Stomach (tissue), 9 donors: ENCODE data around the gene NRXN2. TPM values are rescaled to one million over a fixed set of nuclear protein-coding genes. Genes with fewer than 3 reads are reported as not detected.

Source experiments
- DNase-seq, 2 donors: peaks; one replicate each; pipeline versions ENCODE4 v3.0.0 to v3.0.0-alpha.2; 2013 to 2019
- H3K27ac ChIP-seq, 5 donors: fragments of 200-600 bp in 4 of 5; sonication (generic) in 4 of 5; one replicate each; pipeline ENCODE4 v1.5.1; 2013 to 2019; ENCODE audit warnings: mild to moderate bottlenecking in 1 of 5, moderate library complexity in 1 of 5
- H3K27me3 ChIP-seq, 3 donors: fragments of 200-600 bp; sonication (generic); one replicate each; pipeline ENCODE4 v1.5.1; 2017 to 2019; ENCODE audit warnings: mixed run types in 1 of 3
- H3K36me3 ChIP-seq, 4 donors: fragments of 200-600 bp; sonication (generic); 1 replicate in 3 of 4; 2 replicates in 1 of 4; pipeline ENCODE4 v1.5.1; 2016 to 2019
- H3K4me1 ChIP-seq, 4 donors: fragments of 200-600 bp; sonication (generic); one replicate each; pipeline ENCODE4 v1.5.1; 2016 to 2019
- H3K4me3 ChIP-seq, 4 donors: fragments of 200-600 bp; sonication (generic) in 3 of 4; one replicate each; pipeline ENCODE4 v1.5.1; 2016 to 2019; ENCODE audit warnings: mild to moderate bottlenecking in 1 of 4
- H3K9me3 ChIP-seq, 4 donors: fragments of 200-600 bp; sonication (generic); one replicate each; pipeline ENCODE4 v1.5.1; 2016 to 2019
- CTCF ChIP-seq, 7 experiments: fragments of 450-650 bp in 4 of 7; fragments of 200-600 bp in 3 of 7; sonication (generic) in 3 of 7; IDR thresholded peaks; one replicate each; pipeline ENCODE4 v1.5.1; 2016 to 2019; ENCODE audit warnings: antibody characterized with exemption in 7 of 7, control low read depth in 2 of 7, mild to moderate bottlenecking in 1 of 7
- EP300 ChIP-seq: sonication (generic); formaldehyde crosslinking; IDR thresholded peaks from one replicate; pipeline ENCODE4 v1.6.1; 2017; ENCODE audit warnings: antibody characterized with exemption
- POLR2A ChIP-seq, 4 donors: fragments of 450-650 bp; IDR thresholded peaks; one replicate each; pipeline ENCODE4 v1.6.1; 2016; ENCODE audit warnings: antibody characterized with exemption in 4 of 4, control low read depth in 2 of 4, mild to moderate bottlenecking in 1 of 4, moderate library complexity in 1 of 4
- POLR2AphosphoS5 ChIP-seq, 3 donors: sonication (generic); formaldehyde crosslinking; IDR thresholded peaks; one replicate each; pipeline ENCODE4 v1.6.1; 2016; ENCODE audit warnings: antibody characterized with exemption in 3 of 3
- WGBS, 5 donors: extraction: QIAGEN DNeasy Blood & Tissue Kit in 3 of 5; methylation state at CpG; one replicate each; pipeline versions ENCODE4 v1.1.5 to v1.1.7; 2013 to 2018; 5-methylcytosine and 5-hydroxymethylcytosine counted together
- intact Hi-C: fragments of 100-400 bp; cut with DNase I; formaldehyde crosslinking; loops from one replicate; pipeline ENCODE4 v1.15.1; 2023; ENCODE audit warnings: low total_unique reads
- polyA plus RNA-seq, 3 donors: library from polyadenylated mRNA; stranded (reverse); fragments of 200-250 nt; gene quantifications; one replicate each; pipeline ENCODE4 v1.2.3, GENCODE V29; 2013
- total RNA-seq, 5 donors: library from RNA; depleted of rRNA; stranded (reverse); fragments of >200 nt; gene quantifications; one replicate each; pipeline versions ENCODE4 v1.1.0 to v1.2.3, GENCODE V29; 2014 to 2016
- donor health status: healthy with polysubstance abuse.
- donor health status: Bipolar disorder and iron deficiency.
- donor health status: healthy.

Gene NRXN2
- total and polyA plus RNA-seq, 8 donors = 0.14 to 16.9 (median 1.2) TPM; not detected in 4

- peaks cover 41 to 78% (median 63%) of the 10 kb centered on the region in 4 donors for H3K4me1 ChIP-seq
- no peaks in the 10 kb centered on the region for H3K27me3 ChIP-seq
- WGBS, 5 donors = 49 to 65% (median 61%) methylated on average over 7 of the region's 7 CpGs
- no peaks in the 10 kb centered on the region for H3K9me3 ChIP-seq
- peaks cover 38 to 42% (median 39%) of the 10 kb centered on the region in 4 donors for H3K36me3 ChIP-seq
- H3K4me3 ChIP-seq = no peak overlapping the region
- H3K27ac ChIP-seq = peak overlapping the region in 4 of 5 donors; percentile 33 to 77 (median 55)
- TF ChIP-seq CTCF (IDR thresholded peaks at IDR 0.05) (no peak), POLR2AphosphoS5 (IDR thresholded peaks at IDR 0.05) (no peak), POLR2A (IDR thresholded peaks at IDR 0.05) (no peak), EP300 (no peak)
- intact Hi-C loops = no loop called here
- peak in 1 of 2 donors; percentile 4 for DNase-seq
These were observed 37.9 kb upstream of the NRXN2 start for GRCh38 chr11:64760759-64761420.

- WGBS, 5 donors = 36 to 51% (median 38%) methylated on average over 21 to 24 of the region's 24 CpGs
- intact Hi-C loops = no loop called here
- Histone ChIP-seq H3K9me3 (no peaks in the 10 kb centered on the region), H3K4me1 (peaks cover 36 to 69% (median 56%) of the 10 kb centered on the region in 4 donors), H3K27ac (peak within 1 kb of the TSS; percentile 6 to 77 (median 61)), H3K36me3 (peaks cover 29 to 34% (median 32%) of the 10 kb centered on the region in 4 donors), H3K4me3 (peak within 1 kb of the TSS; percentile 14 to 35 (median 28)), H3K27me3 (no peaks in the 10 kb centered on the region)
- DNase-seq = peak in 1 of 2 donors; percentile 90
- peak in 1 of 3 donors; percentile 40 for TF ChIP-seq POLR2AphosphoS5 (IDR thresholded peaks at IDR 0.05)
- no peak for TF ChIP-seq EP300
- no peak for TF ChIP-seq CTCF (IDR thresholded peaks at IDR 0.05)
These were observed 37.0 kb upstream of the NRXN2 start, which contains the start of gene PYGM for GRCh38 chr11:64759722-64760719. Gene PYGM, minus strand, starts transcription at chr11:64759974. Its CDS starts 76 bp downstream, at chr11:64759898.

- peak in 1 of 2 donors; percentile 25 for DNase-seq
- Histone ChIP-seq H3K27ac (peak overlapping the region in 4 of 5 donors; percentile 57 to 77 (median 68)), H3K27me3 (no peaks in the 10 kb centered on the region), H3K9me3 (no peaks in the 10 kb centered on the region), H3K4me1 (peaks cover 29 to 61% (median 48%) of the 10 kb centered on the region in 4 donors), H3K4me3 (peak overlapping the region; percentile 14 to 35 (median 28)), H3K36me3 (peaks cover 21 to 26% (median 24%) of the 10 kb centered on the region in 4 donors)
- 57 to 74% (median 63%) methylated on average over 13 to 21 of the region's 21 CpGs for WGBS, 5 donors
- intact Hi-C loops = no loop called here
- no peak for TF ChIP-seq POLR2A (IDR thresholded peaks at IDR 0.05)
- TF ChIP-seq EP300 = no peak
- TF ChIP-seq POLR2AphosphoS5 (IDR thresholded peaks at IDR 0.05) = no peak
- no peak for TF ChIP-seq CTCF (IDR thresholded peaks at IDR 0.05)
These were observed 36.2 kb upstream of the NRXN2 start for GRCh38 chr11:64759131-64759721.
